Measurements from ENCODE around the gene DVL2. TPM values are rescaled to one million over a fixed set of nuclear protein-coding genes. Genes with fewer than 3 reads are reported as not detected.

DVL2 gene
- total and polyA plus RNA-seq, 2 of the 13 experiments (the other 11 are each of a cell fraction or from before 2014, with no cell fraction given) = 5.7 to 38.2 TPM

DNA sequence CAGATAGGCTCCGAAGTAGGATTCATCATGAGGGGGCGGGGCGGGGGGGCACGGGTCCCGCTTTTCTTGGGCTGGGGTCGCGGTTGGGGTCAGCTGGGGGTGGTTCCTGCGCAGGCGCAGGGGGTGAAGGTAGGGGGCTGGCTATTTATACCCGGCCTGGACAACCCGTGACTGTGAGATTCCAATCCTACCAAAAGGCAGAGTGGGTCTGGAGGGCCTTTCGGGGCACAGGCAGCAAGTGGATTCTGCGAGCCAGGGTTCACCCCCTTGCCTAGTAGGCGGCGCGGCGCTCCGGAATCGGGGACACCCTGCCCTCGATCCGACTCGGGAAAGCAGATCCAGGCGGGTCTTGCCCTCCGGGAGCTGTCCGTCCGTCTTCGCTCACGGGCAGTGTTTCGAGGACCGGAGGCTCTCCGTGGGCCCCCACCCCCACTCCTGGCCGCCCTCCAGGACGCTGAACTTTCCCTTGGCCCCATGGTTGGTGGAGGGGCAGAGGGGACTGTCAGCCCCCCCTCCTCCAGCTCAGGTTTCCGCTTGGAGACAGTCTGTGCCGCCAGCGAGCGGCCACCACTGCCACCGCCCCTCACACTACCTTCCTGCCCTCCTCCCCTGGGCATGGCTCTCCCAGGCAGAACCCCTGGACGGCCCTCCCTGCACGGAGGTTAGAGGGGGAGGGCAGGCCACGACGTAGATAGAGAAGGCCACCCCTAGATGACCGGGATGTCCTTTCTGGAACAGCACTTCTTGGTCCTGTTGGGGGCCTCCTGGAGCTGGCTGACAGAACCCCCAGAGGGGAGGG is 47.8 kb upstream of the DVL2 start (continued):
- TF ChIP-seq CEBPZ (IDR thresholded peaks at IDR 0.05; ENCODE audit: low read length) (no peak), E2F2 (CRISPR knock-in tag; IDR thresholded peaks at IDR 0.05; ENCODE audit: borderline replicate concordance) (no peak), ZBTB38 (CRISPR knock-in tag; IDR thresholded peaks at IDR 0.05) (0 out of 2 replicates have a peak, but pooled peaks have one; percentile 20), SNAPC4 (CRISPR knock-in tag; IDR thresholded peaks at IDR 0.05) (peak; percentile 78), HDAC1 (CRISPR knock-in tag; IDR thresholded peaks at IDR 0.05) (peak; percentile 69), HINFP (CRISPR knock-in tag; IDR thresholded peaks at IDR 0.05; ENCODE audit: low read depth) (no peak), FOXP4 (CRISPR knock-in tag; IDR thresholded peaks at IDR 0.05) (0 out of 2 replicates have a peak, but pooled peaks have one; percentile 27), HMGA1 (CRISPR knock-in tag; conservative IDR thresholded peaks at IDR 0.05) (no peak), POLR2A (IDR thresholded peaks at IDR 0.05; ENCODE audit: insufficient read depth in 1 of 2, low read depth in 2 of 2, low read length in 2 of 2) (0 out of 4 replicates have a peak, but pooled peaks of 1 of the 2 experiments have one; percentile 2), SRY (CRISPR knock-in tag; IDR thresholded peaks at IDR 0.05) (0 out of 2 replicates have a peak, but pooled peaks have one; percentile 44)
- TF ChIP-seq, protein P1, sequence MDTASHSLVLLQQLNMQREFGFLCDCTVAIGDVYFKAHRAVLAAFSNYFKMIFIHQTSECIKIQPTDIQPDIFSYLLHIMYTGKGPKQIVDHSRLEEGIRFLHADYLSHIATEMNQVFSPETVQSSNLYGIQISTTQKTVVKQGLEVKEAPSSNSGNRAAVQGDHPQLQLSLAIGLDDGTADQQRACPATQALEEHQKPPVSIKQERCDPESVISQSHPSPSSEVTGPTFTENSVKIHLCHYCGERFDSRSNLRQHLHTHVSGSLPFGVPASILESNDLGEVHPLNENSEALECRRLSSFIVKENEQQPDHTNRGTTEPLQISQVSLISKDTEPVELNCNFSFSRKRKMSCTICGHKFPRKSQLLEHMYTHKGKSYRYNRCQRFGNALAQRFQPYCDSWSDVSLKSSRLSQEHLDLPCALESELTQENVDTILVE (CRISPR knock-in tag; IDR thresholded peaks at IDR 0.05) = 0 out of 2 replicates have a peak, but pooled peaks have one; percentile 45

Measured in HepG2 (cell line).